ENCODE measurements around the gene ZBTB1. TPM values are rescaled to one million over a fixed set of nuclear protein-coding genes. Genes with fewer than 3 reads are reported as not detected.

The ZBTB1 gene
- polyA plus RNA-seq, 1 donor from 2014 or later, result 24.8 TPM

DNA sequence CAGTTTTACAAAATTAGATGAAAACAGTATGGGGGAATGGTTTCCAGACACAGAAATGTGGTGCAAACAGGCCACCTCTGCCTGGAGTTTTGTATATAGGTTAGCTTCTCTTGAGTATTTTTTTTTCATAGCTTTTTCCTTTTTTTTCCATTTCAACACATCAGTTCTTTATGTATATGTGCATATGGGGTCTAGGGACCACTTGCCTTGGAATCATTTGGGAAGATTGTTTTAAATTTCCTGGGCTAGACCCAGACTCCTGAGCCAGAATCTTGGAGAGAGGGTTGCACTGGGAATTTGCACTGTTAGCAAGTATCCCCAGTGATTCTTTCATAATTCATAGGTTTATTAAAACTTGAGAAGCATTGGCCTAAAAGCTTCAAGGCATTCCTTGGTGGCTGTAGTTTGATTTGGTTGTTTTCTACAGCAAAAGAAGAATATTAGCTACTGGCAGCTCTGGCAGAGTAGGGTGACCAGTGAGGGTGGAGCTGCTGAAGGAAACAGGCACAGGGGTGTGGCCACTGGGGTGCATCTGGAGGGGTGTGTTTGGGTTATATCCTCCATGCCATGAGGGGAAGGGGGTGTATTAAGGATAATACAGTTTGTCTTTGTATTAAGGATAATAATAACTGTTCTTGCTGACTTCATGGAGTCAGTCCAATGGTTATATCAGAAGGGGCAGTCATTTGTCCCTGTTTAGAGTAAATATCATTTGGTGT, 68.0 kb downstream of the ZBTB1 start:
- Histone ChIP-seq H3K4me3 (ENCODE audit: low read length) (no peak overlapping the region), H3K4me2 (ENCODE audit: low read length) (no peak overlapping the region), H3K9me3 (ENCODE audit: low read length) (no peaks in the 10 kb centered on the region), H3K79me2 (replicated peaks; ENCODE audit: insufficient read depth, low read length) (no peaks in the 10 kb centered on the region), H3K27ac (ENCODE audit: low read length) (no peak overlapping the region), H3K9ac (ENCODE audit: low read length) (no peak overlapping the region), H3K27me3 (ENCODE audit: insufficient read depth, low read depth, low read length) (no peaks in the 10 kb centered on the region), H3K9me2 (ENCODE audit: insufficient read depth, low read length) (no peaks in the 10 kb centered on the region), H3F3A (ENCODE audit: insufficient read depth, low read length, poor library complexity, severe bottlenecking) (no peaks in the 10 kb centered on the region), H3K36me3 (ENCODE audit: insufficient read depth, low read length) (no peaks in the 10 kb centered on the region), H4K20me1 (ENCODE audit: insufficient read depth) (no peaks in the 10 kb centered on the region), H2AFZ (ENCODE audit: low read depth, low read length) (no peak overlapping the region)
- no peak for TF ChIP-seq EP300 (conservative IDR thresholded peaks at IDR 0.05; ENCODE audit: poor library complexity, severe bottlenecking)
- TF ChIP-seq RAD21 (conservative IDR thresholded peaks at IDR 0.05), result no peak
- TF ChIP-seq POLR2AphosphoS5 (IDR thresholded peaks at IDR 0.05), result no peak
- TF ChIP-seq, protein P1, sequence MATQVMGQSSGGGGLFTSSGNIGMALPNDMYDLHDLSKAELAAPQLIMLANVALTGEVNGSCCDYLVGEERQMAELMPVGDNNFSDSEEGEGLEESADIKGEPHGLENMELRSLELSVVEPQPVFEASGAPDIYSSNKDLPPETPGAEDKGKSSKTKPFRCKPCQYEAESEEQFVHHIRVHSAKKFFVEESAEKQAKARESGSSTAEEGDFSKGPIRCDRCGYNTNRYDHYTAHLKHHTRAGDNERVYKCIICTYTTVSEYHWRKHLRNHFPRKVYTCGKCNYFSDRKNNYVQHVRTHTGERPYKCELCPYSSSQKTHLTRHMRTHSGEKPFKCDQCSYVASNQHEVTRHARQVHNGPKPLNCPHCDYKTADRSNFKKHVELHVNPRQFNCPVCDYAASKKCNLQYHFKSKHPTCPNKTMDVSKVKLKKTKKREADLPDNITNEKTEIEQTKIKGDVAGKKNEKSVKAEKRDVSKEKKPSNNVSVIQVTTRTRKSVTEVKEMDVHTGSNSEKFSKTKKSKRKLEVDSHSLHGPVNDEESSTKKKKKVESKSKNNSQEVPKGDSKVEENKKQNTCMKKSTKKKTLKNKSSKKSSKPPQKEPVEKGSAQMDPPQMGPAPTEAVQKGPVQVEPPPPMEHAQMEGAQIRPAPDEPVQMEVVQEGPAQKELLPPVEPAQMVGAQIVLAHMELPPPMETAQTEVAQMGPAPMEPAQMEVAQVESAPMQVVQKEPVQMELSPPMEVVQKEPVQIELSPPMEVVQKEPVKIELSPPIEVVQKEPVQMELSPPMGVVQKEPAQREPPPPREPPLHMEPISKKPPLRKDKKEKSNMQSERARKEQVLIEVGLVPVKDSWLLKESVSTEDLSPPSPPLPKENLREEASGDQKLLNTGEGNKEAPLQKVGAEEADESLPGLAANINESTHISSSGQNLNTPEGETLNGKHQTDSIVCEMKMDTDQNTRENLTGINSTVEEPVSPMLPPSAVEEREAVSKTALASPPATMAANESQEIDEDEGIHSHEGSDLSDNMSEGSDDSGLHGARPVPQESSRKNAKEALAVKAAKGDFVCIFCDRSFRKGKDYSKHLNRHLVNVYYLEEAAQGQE (IDR thresholded peaks at IDR 0.05; ENCODE audit: borderline replicate concordance), result no peak
- TF ChIP-seq SMC3 (conservative IDR thresholded peaks at IDR 0.05; ENCODE audit: poor library complexity), result no peak
- TF ChIP-seq, protein P2, sequence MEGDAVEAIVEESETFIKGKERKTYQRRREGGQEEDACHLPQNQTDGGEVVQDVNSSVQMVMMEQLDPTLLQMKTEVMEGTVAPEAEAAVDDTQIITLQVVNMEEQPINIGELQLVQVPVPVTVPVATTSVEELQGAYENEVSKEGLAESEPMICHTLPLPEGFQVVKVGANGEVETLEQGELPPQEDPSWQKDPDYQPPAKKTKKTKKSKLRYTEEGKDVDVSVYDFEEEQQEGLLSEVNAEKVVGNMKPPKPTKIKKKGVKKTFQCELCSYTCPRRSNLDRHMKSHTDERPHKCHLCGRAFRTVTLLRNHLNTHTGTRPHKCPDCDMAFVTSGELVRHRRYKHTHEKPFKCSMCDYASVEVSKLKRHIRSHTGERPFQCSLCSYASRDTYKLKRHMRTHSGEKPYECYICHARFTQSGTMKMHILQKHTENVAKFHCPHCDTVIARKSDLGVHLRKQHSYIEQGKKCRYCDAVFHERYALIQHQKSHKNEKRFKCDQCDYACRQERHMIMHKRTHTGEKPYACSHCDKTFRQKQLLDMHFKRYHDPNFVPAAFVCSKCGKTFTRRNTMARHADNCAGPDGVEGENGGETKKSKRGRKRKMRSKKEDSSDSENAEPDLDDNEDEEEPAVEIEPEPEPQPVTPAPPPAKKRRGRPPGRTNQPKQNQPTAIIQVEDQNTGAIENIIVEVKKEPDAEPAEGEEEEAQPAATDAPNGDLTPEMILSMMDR (IDR thresholded peaks at IDR 0.05; ENCODE audit: poor library complexity, severe bottlenecking), result no peak
- no peak for TF ChIP-seq EZH2 (IDR thresholded peaks at IDR 0.05; ENCODE audit: borderline replicate concordance, insufficient read depth, low read length, poor library complexity, severe bottlenecking)
- no peak for TF ChIP-seq MXI1 (conservative IDR thresholded peaks at IDR 0.05; ENCODE audit: poor library complexity, severe bottlenecking)

DNA sequence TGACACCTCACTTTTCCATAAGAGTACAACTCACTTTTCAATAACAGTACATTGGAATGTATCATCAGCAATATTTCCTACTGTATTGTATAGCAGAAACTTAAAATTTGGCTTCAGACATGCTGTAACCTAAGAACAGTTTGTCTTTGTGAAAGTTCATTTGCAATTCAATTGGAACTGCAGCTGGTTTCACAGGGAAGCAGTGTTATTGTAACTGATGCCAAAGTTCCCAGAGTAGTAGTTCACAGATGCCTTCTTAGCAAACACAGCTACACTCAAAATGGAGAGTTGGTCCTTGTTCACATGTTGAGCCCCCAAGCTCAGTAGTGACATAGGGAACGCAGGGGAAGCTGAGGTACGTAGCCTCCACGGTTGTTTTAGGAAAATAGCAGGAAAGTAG, 68.5 kb downstream of the ZBTB1 start:
- Histone ChIP-seq H3K9ac (ENCODE audit: low read length) (no peak overlapping the region), H3K27me3 (ENCODE audit: insufficient read depth, low read depth, low read length) (no peaks in the 10 kb centered on the region), H2AFZ (ENCODE audit: low read depth, low read length) (no peak overlapping the region), H3K79me2 (replicated peaks; ENCODE audit: insufficient read depth, low read length) (no peaks in the 10 kb centered on the region), H3K36me3 (ENCODE audit: insufficient read depth, low read length) (no peaks in the 10 kb centered on the region), H4K20me1 (ENCODE audit: insufficient read depth) (no peaks in the 10 kb centered on the region), H3K27ac (ENCODE audit: low read length) (no peak overlapping the region), H3K9me2 (ENCODE audit: insufficient read depth, low read length) (no peaks in the 10 kb centered on the region), H3K4me3 (ENCODE audit: low read length) (no peak overlapping the region), H3K4me2 (ENCODE audit: low read length) (no peak overlapping the region), H3F3A (ENCODE audit: insufficient read depth, low read length, poor library complexity, severe bottlenecking) (no peaks in the 10 kb centered on the region), H3K9me3 (ENCODE audit: low read length) (no peaks in the 10 kb centered on the region)
- TF ChIP-seq, protein P2 (IDR thresholded peaks at IDR 0.05; ENCODE audit: poor library complexity, severe bottlenecking), result no peak
- no peak for TF ChIP-seq MXI1 (conservative IDR thresholded peaks at IDR 0.05; ENCODE audit: poor library complexity, severe bottlenecking)
- TF ChIP-seq SMC3 (conservative IDR thresholded peaks at IDR 0.05; ENCODE audit: poor library complexity), result no peak
- TF ChIP-seq EZH2 (IDR thresholded peaks at IDR 0.05; ENCODE audit: borderline replicate concordance, insufficient read depth, low read length, poor library complexity, severe bottlenecking), result no peak
- no peak for TF ChIP-seq TAF1 (IDR thresholded peaks at IDR 0.05; ENCODE audit: low read depth)
- TF ChIP-seq POLR2AphosphoS5 (IDR thresholded peaks at IDR 0.05), result no peak
- no peak for TF ChIP-seq RAD21 (conservative IDR thresholded peaks at IDR 0.05)
- no peak for TF ChIP-seq EP300 (conservative IDR thresholded peaks at IDR 0.05; ENCODE audit: poor library complexity, severe bottlenecking)
- TF ChIP-seq, protein P1 (IDR thresholded peaks at IDR 0.05; ENCODE audit: borderline replicate concordance), result no peak
